SJSA1 (cell line): ENCODE measurements around the gene SLC41A1. TPM values are rescaled to one million over a fixed set of nuclear protein-coding genes. Genes with fewer than 3 reads are reported as not detected.
"Not testable (repeated sequence)": the region's sequence is repeated elsewhere in the genome, so short reads cannot be mapped to it uniquely, and the experiment has no call there.

ENCODE experiments used
- DNase-seq, 2 experiments: peaks; one replicate each; pipeline ENCODE4 v3.0.0-alpha.2; 2015 to 2020; ENCODE audit warnings: low spot score in 2 of 2, low read depth in 1 of 2
- H3K27ac ChIP-seq: fragments of 250-450 bp; sonication (Bioruptor Pico); 2 replicates; pipeline ENCODE4 v1.5.1; 2020; ENCODE audit warnings: mild to moderate bottlenecking, moderate library complexity
- H3K27me3 ChIP-seq: fragments of 250-450 bp; sonication (Bioruptor Pico); replicated peaks from 2 replicates; pipeline ENCODE4 v1.5.1; 2020; ENCODE audit warnings: mild to moderate bottlenecking, moderate library complexity
- H3K36me3 ChIP-seq: fragments of 250-450 bp; sonication (Bioruptor Pico); 2 replicates; pipeline ENCODE4 v1.5.1; 2020; ENCODE audit warnings: mild to moderate bottlenecking
- H3K4me1 ChIP-seq: fragments of 250-450 bp; sonication (Bioruptor Pico); replicated peaks from 2 replicates; pipeline ENCODE4 v1.6.1; 2021; ENCODE audit warnings: mild to moderate bottlenecking
- H3K4me3 ChIP-seq: fragments of 250-450 bp; sonication (Bioruptor Pico); 2 replicates; pipeline ENCODE4 v1.5.1; 2020; ENCODE audit warnings: mild to moderate bottlenecking
- H3K9me3 ChIP-seq: fragments of 250-450 bp; sonication (Bioruptor Pico); replicated peaks from 2 replicates; pipeline ENCODE4 v1.5.1; 2020; ENCODE audit warnings: mild to moderate bottlenecking
- total RNA-seq: library from RNA; depleted of rRNA; stranded (reverse); fragments of >200 nt; shearing (Covaris generic); gene quantifications from 2 replicates; pipeline ENCODE4 v1.2.3, GENCODE V29; 2014; rRNA removed

Gene SLC41A1
- 17.2 and 21.0 TPM in 2 replicates for total RNA-seq

DNA sequence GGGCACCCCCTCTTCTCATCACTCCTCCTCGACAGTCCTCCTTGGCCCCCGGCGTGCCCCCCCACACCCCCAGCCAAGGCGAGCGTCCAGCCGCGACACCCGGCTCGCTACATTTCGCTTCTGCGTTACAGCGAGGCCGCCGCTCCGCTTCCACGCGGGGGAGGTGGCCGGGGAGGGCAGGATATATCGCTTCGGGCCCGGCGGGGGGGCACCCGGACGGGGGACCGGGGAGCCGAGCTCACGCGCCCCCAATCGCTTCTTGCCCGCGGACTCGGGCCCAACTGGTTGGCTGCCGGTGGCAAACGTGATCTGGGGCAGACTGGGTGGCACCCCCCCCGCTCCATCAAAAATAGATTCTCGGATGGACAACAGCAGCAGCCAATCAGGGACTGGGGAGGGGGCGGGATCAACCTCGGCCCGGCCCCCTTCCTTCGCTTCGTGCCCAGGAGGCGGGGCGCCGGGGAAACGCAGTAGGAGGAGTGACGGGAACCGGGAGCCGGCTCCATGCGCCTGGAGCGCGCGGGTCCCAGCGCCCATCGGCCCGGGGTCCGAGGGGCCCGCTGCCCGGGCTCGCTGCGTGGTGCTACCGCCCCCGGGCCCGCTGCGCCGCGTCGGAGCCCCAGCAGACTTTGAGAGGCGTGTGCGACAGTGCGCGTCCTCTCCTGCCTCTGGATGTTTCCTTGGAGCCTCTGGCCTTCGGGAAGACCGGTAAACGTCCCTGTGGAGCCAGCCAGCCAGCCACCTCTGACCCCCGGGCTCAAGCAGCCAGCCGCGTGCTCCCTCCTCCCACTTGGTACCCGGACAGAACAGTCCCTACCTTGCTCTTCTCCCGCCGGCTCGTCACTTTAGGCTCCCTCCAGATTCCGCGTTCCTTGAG lies at the start of gene SLC41A1:
Gene SLC41A1, minus strand, starts transcription at position 321 of the 877 bp plus-strand sequence. CDS start 2,757 bp downstream, outside the sequence.
- H3K36me3 ChIP-seq, result peaks cover 27% of the 10 kb centered on the region

DNA sequence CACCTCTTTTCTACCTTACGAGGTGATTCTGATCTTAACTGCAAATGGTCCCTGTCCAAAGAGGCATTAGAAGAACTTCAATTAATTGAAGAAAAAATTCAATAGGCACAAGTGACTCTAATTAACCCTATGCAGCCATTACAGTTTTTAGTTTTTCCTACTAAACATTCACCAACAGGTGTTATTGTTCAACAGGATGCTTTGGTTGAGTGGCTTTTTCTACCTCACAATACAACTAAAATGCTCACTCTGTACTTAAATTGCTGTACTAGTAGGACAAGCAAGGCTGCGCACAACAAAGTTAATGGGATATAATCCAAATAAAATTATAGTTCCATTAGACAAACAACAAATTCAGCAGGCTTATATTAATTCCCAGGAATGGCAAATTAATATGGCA lies 48.5 kb upstream of the SLC41A1 start:
- Histone ChIP-seq H3K4me1 (no peaks in the 10 kb centered on the region), H3K4me3 (no peak overlapping the region), H3K27ac (no peak overlapping the region), H3K36me3 (no peaks in the 10 kb centered on the region), H3K27me3 (no peaks in the 10 kb centered on the region; the same call in none of the 2 replicates), H3K9me3 (no peaks in the 10 kb centered on the region)
- DNase-seq, result no peak

More for the DNA sequence above, at the start of gene SLC41A1:
- peak; percentile 90 to 99 for DNase-seq
- Histone ChIP-seq H3K27me3 (no peaks in the 10 kb centered on the region), H3K27ac (peak within 1 kb of the TSS; percentile 47), H3K4me3 (peak within 1 kb of the TSS; percentile 68), H3K4me1 (peaks cover 26% of the 10 kb centered on the region), H3K9me3 (no peaks in the 10 kb centered on the region)

DNA sequence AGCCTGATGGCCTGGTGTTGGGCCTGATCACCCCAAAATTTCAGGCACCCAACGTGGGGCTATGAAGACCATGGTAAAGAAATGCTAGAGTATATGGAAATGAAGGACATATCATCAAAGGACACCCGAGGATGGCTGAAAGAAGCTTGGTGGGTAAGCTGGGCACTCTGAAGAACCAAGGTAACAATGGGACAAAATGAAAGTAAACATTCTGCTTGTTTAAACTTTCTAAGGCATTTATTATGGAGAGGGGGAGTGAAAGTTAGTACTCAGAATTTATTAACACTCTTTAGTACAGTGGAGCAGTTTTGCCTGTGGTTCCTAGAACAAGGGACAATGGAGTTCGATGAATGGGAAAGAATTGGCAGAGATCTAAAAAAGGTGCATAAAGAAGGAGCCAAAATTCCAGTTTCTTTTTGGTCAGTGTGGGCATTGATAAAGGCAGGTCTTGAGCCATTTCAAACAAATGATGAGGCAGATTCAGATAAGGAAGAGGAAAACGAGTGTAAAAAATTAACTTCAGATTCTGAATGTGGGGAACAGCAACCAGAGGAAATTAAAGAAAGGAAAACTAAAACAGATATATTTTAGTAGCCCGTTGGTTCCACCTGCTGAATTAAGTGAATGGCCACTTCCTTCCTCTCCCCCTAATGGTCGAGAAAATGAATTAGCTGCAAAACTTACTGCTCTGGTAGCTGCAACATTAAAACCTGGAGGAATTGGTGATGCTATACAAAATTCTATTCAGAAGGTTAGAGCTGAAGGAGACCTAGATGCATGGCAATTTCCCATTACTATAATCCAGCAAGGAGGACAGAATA lies 45.4 kb upstream of the SLC41A1 start:
- Histone ChIP-seq H3K36me3 (no peaks in the 10 kb centered on the region), H3K27ac (no peak overlapping the region), H3K27me3 (no peaks in the 10 kb centered on the region; the same call in none of the 2 replicates), H3K9me3 (no peaks in the 10 kb centered on the region), H3K4me1 (no peaks in the 10 kb centered on the region), H3K4me3 (no peak overlapping the region)
- no peak for DNase-seq

- H3K27ac ChIP-seq, H3K36me3 ChIP-seq, H3K4me3 ChIP-seq, H3K4me1 ChIP-seq, H3K27me3 ChIP-seq, H3K9me3 ChIP-seq, DNase-seq: not testable (repeated sequence)
These were observed 44.5 kb upstream of the SLC41A1 start for GRCh38 chr1:205857501-205857900.

GRCh38 chr1:205856433-205856832 lies 43.4 kb upstream of the SLC41A1 start:
- H3K36me3 ChIP-seq, result no peaks in the 10 kb centered on the region
- no peak overlapping the region for H3K4me3 ChIP-seq
- no peak for DNase-seq
- no peaks in the 10 kb centered on the region; the same call in none of the 2 replicates for H3K27me3 ChIP-seq
- no peaks in the 10 kb centered on the region for H3K4me1 ChIP-seq
- no peaks in the 10 kb centered on the region for H3K9me3 ChIP-seq
- H3K27ac ChIP-seq, result no peak overlapping the region

DNA sequence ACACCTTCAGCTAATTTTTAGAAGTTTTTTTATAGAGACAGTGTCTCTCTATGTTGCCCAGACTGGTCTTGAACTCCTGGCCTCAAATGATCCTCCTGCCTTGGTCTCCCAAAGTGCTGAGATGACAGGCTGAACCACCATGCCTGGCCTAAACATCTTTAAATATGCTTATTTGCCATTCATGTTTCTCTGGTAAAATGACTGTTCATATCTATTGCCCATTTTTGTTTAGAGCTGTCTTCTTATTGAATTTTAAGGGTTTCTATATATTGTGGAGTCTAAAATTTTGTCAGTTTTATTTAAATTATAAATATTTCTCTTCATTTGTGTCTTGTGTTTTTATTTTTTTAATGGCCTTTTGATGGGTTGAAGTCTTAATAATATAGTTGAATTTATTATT lies 40.0 kb upstream of the SLC41A1 start:
- Histone ChIP-seq H3K27me3 (no peaks in the 10 kb centered on the region; the same call in none of the 2 replicates), H3K36me3 (no peaks in the 10 kb centered on the region), H3K27ac (no peak overlapping the region), H3K4me3 (no peak overlapping the region), H3K4me1 (no peaks in the 10 kb centered on the region), H3K9me3 (no peaks in the 10 kb centered on the region)
- DNase-seq, result no peak

DNA sequence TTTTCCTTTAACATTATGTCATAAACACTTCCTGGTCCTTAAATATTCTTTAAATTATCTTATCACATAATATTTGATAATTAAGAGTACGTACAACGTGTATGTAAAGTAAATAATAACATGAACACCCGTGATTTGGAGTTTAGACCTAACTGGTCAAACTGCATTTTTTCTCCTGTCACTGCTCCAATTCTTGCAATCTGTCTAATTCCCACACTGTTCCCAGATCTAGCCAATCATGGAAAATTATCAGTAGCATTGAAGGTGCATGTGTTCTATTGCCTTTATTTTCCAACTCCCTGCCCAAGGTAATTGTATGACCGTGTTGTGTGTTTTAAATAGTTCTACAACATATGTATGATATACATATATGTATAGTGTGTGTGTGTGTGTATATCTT lies 39.0 kb upstream of the SLC41A1 start:
- no peaks in the 10 kb centered on the region; the same call in none of the 2 replicates for H3K27me3 ChIP-seq
- H3K36me3 ChIP-seq, result no peaks in the 10 kb centered on the region
- no peaks in the 10 kb centered on the region for H3K9me3 ChIP-seq
- H3K27ac ChIP-seq, result no peak overlapping the region
- DNase-seq, result no peak
- H3K4me3 ChIP-seq, result no peak overlapping the region
- no peaks in the 10 kb centered on the region for H3K4me1 ChIP-seq

DNA sequence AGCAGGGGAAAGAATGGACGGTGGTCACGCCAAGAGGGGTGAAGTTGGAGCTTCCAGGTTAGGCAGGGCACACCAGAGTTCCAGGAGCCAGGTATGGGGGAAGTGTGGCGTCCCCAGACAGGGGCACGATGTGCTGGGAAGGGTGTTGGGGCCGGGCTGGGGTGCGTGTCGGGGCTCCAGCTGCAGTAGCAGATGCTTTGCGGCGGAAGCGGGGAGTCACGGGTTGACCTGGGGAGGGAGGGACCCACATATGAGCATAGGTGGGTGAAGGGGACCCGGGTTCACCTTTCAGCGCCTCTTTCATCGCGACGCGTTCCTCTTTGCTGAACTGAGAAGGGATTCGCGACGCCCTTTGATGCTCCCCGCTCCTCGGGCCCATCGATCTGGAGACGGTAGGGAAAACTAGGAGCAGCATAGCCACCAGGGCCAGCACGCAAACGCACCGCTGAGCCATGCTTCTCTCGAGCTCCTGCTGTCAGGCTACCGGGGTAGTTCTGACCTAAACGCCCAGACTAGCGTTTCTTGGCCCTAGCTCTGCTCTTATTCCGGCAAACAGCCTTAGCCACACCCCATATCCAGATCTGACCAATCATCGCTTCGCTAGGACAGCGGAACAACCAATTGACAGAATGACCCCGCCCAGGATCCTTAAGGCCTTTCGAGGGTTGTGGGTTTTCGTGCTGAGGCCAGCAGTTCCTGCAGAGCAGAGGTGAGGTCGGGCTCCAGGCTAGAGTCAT lies 36.8 kb upstream of the SLC41A1 start, which contains the start of gene PM20D1:
Gene PM20D1, minus strand, starts transcription at position 514 of the 737 bp plus-strand sequence. Its CDS starts 60 bp downstream, at position 454.
- Histone ChIP-seq H3K27ac (no peak within 1 kb of the TSS), H3K4me3 (no peak within 1 kb of the TSS), H3K27me3 (no peaks in the 10 kb centered on the region; the same call in none of the 2 replicates), H3K4me1 (no peaks in the 10 kb centered on the region), H3K36me3 (no peaks in the 10 kb centered on the region), H3K9me3 (no peaks in the 10 kb centered on the region)
- no peak for DNase-seq

GRCh38 chr1:205843036-205843859 lies 30.2 kb upstream of the SLC41A1 start:
- H3K9me3 ChIP-seq, result no peaks in the 10 kb centered on the region
- H3K4me3 ChIP-seq, result no peak overlapping the region
- no peaks in the 10 kb centered on the region for H3K27me3 ChIP-seq
- H3K36me3 ChIP-seq, result no peaks in the 10 kb centered on the region
- DNase-seq, result no peak
- H3K27ac ChIP-seq, result no peak overlapping the region
- peaks cover 2% of the 10 kb centered on the region for H3K4me1 ChIP-seq

DNA sequence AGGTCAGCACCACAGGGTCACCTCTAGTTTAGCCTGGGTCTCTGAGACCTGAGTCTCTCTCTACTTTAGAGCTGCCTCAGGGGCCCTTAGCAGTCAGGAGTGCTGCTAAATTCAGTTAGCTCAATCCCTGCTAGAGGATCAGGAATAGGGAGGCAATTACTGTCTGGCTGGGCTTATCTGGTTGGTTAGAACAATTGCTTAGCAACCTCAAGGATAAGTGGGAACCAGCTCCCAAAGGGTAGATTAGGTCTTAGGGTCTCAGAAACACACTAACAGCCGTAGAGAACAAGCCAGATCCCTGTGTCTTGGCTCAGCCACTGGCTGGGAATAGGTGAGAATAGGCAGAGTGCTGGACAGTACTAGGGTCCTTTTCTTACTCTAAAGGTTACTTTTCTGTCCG lies 29.2 kb upstream of the SLC41A1 start:
- Histone ChIP-seq H3K9me3 (no peaks in the 10 kb centered on the region), H3K4me3 (no peak overlapping the region), H3K36me3 (no peaks in the 10 kb centered on the region), H3K27ac (no peak overlapping the region), H3K27me3 (no peaks in the 10 kb centered on the region), H3K4me1 (peaks cover 8% of the 10 kb centered on the region)
- no peak for DNase-seq

- Histone ChIP-seq H3K4me3 (no peak overlapping the region), H3K27ac (no peak overlapping the region), H3K9me3 (no peaks in the 10 kb centered on the region), H3K27me3 (no peaks in the 10 kb centered on the region), H3K4me1 (peaks cover 11% of the 10 kb centered on the region), H3K36me3 (no peaks in the 10 kb centered on the region)
- no peak for DNase-seq
These were observed 27.3 kb upstream of the SLC41A1 start for GRCh38 chr1:205840146-205840923.

GRCh38 chr1:205837382-205837970 lies 24.5 kb upstream of the SLC41A1 start:
- Histone ChIP-seq H3K4me1 (peaks cover 11% of the 10 kb centered on the region), H3K36me3 (no peaks in the 10 kb centered on the region), H3K27ac (no peak overlapping the region), H3K9me3 (no peaks in the 10 kb centered on the region; the same call in 1 of the 2 replicates), H3K27me3 (no peaks in the 10 kb centered on the region), H3K4me3 (no peak overlapping the region)
- DNase-seq, result no peak
